Mucosa of rectum (tissue), 2 donors: ENCODE results near the gene TNNC2.

ENCODE experiments used
- H3K27ac ChIP-seq, 2 donors: one replicate each; pipeline ENCODE4 v1.7.0; 2013; ENCODE audit warnings: inconsistent platforms in 2 of 2, low read depth in 2 of 2, low read length in 2 of 2
- H3K27me3 ChIP-seq, 2 donors: one replicate each; pipeline ENCODE4 v1.7.0; 2013; ENCODE audit warnings: low read length in 2 of 2; ENCODE audit not compliant: control insufficient read depth in 2 of 2, insufficient read depth in 2 of 2
- H3K36me3 ChIP-seq, 2 donors: one replicate each; pipeline ENCODE4 v1.7.0; 2013; ENCODE audit warnings: low read length in 2 of 2; ENCODE audit not compliant: control insufficient read depth in 2 of 2, insufficient read depth in 2 of 2
- H3K4me1 ChIP-seq, 2 donors: one replicate each; pipeline ENCODE4 v1.7.0; 2013; ENCODE audit warnings: low read length in 2 of 2, mild to moderate bottlenecking in 1 of 2; ENCODE audit not compliant: control insufficient read depth in 2 of 2, insufficient read depth in 2 of 2
- H3K4me3 ChIP-seq, 2 donors: one replicate each; pipeline ENCODE4 v1.7.0; 2013; ENCODE audit warnings: low read length in 2 of 2
- H3K9ac ChIP-seq, 2 donors: one replicate each; pipeline ENCODE4 v1.7.0; 2013; ENCODE audit warnings: low read length in 2 of 2, low read depth in 1 of 2, mild to moderate bottlenecking in 1 of 2
- H3K9me3 ChIP-seq, 2 donors: one replicate each; pipeline ENCODE4 v1.7.0; 2013; ENCODE audit warnings: low read length in 2 of 2; ENCODE audit not compliant: control insufficient read depth in 2 of 2
- donor health status: healthy.
- donor health status: Normal muscosa, but diverticular disease.

Gene TNNC2

DNA sequence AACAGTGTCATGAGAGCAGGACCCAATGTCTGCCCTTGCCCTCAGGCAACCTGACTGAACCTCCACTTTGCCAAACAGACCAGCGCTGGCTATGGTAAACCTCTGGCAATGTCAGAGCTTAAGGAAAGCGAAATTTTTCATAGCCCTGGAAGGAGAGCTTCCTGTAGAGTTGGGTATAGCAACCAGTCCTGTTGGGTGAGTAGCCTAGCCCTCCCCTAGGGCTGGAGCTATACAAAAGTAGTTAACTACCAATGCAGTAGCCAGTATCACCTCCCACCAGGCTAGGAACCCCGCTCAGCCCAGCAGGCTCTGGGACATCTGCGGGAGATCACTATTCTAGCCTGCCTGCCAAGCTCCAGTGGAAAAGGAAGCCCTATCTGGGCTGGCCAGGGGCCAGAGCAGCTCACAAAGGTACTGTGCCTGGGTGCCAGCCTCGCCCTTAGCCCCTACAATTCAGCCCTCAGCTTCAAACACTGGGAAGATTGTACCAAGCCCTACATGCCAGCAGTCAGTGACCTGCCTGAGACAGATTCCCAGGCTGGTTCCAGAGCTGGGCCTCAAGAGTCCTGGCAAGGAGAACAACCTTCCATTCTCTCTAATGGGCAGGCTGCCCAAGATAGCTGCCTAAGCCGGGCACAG, 43.3 kb downstream of the TNNC2 start:
- H3K9ac ChIP-seq = no peak overlapping the region
- H3K27me3 ChIP-seq = no peaks in the 10 kb centered on the region
- no peaks in the 10 kb centered on the region for H3K36me3 ChIP-seq
- H3K9me3 ChIP-seq = no peaks in the 10 kb centered on the region
- H3K27ac ChIP-seq = peak overlapping the region; percentile 43 to 69
- H3K4me1 ChIP-seq = peaks cover 16 to 42% of the 10 kb centered on the region in 2 donors
- no peak overlapping the region for H3K4me3 ChIP-seq

DNA sequence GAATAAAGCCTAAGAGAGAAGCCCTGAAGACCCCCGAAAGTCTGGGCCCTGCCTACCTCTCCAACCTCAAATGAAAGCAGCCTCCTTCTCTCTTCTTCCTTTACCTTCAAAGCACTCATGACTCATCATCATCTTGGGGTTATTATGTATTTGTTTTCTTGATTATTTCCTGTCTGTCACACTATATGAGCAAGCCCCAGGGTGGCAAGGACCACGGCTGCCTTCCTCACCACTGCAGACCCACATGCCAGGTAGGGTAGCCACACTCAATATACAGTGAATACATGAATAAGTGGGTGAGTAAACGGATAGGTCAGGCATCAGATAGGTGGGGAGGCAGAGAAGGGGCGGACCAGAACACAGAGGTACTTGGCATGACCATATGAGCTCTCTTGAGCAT, 44.2 kb downstream of the TNNC2 start:
- H3K9ac ChIP-seq = no peak overlapping the region
- no peaks in the 10 kb centered on the region for H3K9me3 ChIP-seq
- H3K27ac ChIP-seq = no peak overlapping the region
- H3K36me3 ChIP-seq = no peaks in the 10 kb centered on the region
- H3K4me3 ChIP-seq = no peak overlapping the region
- no peaks in the 10 kb centered on the region for H3K27me3 ChIP-seq
- peaks cover 20 to 49% of the 10 kb centered on the region in 2 donors for H3K4me1 ChIP-seq

DNA sequence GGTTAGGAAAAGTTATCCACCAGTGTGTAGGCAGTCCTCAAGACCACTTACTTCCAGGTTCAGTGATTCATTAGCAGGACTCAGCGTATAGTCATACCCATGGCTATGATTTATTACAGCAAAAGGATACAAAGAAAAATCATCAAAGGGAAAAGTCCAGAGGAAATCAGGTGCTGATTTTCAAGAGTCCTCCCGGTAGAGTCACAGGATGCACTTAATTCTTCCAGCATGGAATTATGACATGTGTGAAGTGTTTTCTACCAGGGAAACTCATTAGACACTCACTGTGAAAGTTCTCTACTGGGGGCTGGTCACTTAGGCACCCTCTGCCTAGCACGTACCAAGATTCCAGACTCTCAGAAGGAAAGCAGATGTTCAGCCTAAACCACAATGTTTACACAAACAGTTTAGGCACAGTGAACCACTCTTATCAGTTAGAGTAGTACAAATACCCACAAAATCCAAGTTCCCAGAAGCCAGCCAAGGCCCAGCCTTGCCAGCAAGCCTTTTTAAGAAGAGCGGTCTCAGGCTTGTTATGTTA, 45.7 kb downstream of the TNNC2 start:
- peaks cover 21 to 51% of the 10 kb centered on the region in 2 donors for H3K4me1 ChIP-seq

DNA sequence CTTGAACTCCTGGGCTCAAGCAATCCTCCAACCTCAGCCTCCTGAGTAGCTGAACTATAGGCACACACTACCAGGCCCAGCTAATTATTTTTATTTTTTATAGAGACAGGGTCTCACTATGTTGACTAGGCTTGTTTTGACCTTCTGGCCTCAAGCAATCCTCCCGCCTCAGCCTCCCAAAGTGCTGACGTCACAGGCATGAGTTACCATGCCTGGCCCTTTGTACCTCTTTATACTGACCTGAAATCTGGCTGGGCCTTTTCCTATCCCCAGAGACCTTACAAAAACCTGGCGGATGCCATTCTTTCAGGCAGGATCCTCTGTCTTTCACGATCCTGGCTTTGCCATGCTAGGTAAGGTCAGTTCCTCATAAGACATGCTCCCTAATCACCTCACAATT, 47.0 kb downstream of the TNNC2 start:
- H3K27ac ChIP-seq = peak overlapping the region; percentile 92 to 98
- H3K36me3 ChIP-seq = no peaks in the 10 kb centered on the region
- H3K4me1 ChIP-seq = peaks cover 25 to 60% of the 10 kb centered on the region in 2 donors
- H3K9ac ChIP-seq = peak overlapping the region in 1 of 2 donors; percentile 55
- no peaks in the 10 kb centered on the region for H3K9me3 ChIP-seq
- H3K27me3 ChIP-seq = no peaks in the 10 kb centered on the region
- H3K4me3 ChIP-seq = no peak overlapping the region

More for the DNA sequence above, 45.7 kb downstream of the TNNC2 start:
- Histone ChIP-seq H3K9ac (peak overlapping the region in 1 of 2 donors; percentile 35), H3K27ac (peak overlapping the region; percentile 7 to 69), H3K4me3 (no peak overlapping the region), H3K9me3 (no peaks in the 10 kb centered on the region), H3K27me3 (no peaks in the 10 kb centered on the region), H3K36me3 (no peaks in the 10 kb centered on the region)

DNA sequence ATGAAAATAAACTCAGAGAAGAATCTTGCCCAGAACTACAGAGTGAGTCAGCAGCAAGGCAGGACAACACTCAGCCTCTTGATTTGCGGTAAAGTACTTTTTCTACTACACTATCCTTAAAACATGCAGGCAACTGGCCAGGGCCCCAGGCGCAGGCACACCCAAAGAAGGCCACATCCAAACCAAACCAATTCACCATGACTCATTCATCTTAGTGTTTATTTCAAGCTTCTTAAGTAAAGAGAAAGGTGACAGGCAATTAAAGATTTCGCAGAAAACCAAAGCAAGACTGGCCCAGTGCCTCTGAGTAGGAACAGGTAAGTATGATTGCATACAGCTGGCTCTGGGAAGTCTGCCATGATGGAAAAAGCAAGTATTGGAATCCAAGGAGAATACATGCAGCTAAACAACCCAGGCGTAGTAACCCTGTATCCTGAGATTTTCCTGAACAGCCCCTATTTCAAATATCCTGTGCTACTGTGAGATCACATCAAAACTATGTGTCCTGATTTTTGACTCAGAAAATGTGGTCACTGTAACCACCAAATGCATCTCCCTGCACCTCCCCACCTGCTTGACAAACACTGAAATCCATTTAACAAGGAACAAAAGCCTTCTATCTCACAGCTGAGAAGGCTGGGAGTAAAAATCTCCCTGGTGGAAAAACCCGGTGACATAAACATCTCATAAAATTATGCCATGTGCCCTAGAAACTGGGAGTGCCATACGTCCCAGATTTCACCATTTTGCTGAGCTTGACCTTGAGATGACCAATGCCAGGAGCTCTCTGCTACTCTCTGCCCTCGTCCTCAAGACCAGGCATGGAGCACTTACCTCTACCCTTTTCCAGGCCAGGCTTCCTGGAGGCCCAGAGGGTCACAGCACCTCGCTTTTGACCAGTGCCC, 47.8 kb downstream of the TNNC2 start:
- H3K27ac ChIP-seq = peak overlapping the region; percentile 92 to 98
- H3K4me3 ChIP-seq = no peak overlapping the region
- H3K36me3 ChIP-seq = no peaks in the 10 kb centered on the region
- no peaks in the 10 kb centered on the region for H3K9me3 ChIP-seq
- H3K9ac ChIP-seq = peak overlapping the region; percentile 26 to 60
- H3K4me1 ChIP-seq = peaks cover 25 to 67% of the 10 kb centered on the region in 2 donors
- no peaks in the 10 kb centered on the region for H3K27me3 ChIP-seq

DNA sequence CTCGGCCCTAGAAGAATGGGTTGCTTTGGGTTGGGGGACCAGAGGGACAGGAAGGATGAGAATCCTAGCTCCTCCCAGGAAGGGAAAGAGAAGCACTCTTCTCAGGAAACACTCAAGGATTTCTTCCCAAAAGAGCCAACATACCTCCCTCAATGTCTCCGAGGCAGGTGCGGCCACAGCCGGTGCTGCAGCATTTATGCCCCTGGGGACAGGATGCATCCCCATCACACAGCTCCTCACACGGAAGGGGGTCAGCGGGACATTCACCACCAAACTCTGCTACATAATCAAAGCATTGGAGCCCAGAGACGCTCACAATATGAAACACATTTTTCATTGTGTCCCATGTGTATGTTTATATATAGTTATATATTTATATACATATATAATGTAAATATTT, 50.2 kb downstream of the TNNC2 start:
- no peaks in the 10 kb centered on the region for H3K27me3 ChIP-seq
- peaks cover 21 to 57% of the 10 kb centered on the region in 2 donors for H3K4me1 ChIP-seq
- H3K9ac ChIP-seq = no peak overlapping the region
- no peak overlapping the region for H3K27ac ChIP-seq
- H3K9me3 ChIP-seq = no peaks in the 10 kb centered on the region
- no peak overlapping the region for H3K4me3 ChIP-seq
- H3K36me3 ChIP-seq = no peaks in the 10 kb centered on the region

DNA sequence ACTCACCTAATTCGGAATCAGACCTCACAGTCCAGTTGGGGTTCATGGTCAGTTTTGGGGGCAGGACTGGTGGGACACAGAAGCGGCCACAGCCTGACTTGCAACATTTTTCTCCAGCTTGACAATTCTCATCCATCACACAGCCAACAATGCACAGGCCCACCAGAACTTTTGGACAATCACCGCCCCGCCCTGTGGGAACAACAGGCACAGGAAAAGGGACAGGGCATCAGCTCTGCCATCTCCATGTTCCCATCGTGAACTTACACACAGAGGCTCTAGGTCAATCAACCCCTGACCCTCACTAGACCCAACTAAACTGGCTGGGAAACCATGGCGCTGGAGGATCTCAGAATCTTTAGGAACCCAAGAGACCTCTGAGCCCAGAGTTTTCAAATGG, 51.7 kb downstream of the TNNC2 start:
- Histone ChIP-seq H3K9me3 (no peaks in the 10 kb centered on the region), H3K36me3 (no peaks in the 10 kb centered on the region), H3K27me3 (no peaks in the 10 kb centered on the region), H3K9ac (peak overlapping the region in 1 of 2 donors; percentile 25), H3K27ac (peak overlapping the region; percentile 74 to 79), H3K4me3 (no peak overlapping the region), H3K4me1 (peaks cover 28 to 55% of the 10 kb centered on the region in 2 donors)

DNA sequence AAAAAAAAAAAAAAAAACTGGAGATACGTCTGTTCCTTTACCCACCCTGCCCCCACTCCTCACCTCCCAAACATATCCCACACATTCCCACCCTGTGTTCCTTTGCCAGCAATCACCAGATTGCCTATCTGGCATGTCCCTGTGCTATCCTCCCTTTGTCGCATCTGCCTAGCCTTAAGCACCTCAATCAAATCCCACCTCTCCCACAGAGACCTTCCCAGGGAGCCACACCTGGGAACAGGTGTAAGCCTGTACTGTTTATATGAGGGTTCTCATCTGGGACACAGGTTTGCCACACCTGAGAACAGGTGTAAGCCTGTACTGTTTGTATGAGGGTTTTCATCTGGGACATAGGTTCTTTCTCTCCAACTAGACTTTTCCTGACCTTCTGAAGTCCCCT, 52.2 kb downstream of the TNNC2 start:
- H3K4me3 ChIP-seq = no peak overlapping the region
- no peaks in the 10 kb centered on the region for H3K36me3 ChIP-seq
- no peaks in the 10 kb centered on the region for H3K27me3 ChIP-seq
- H3K27ac ChIP-seq = peak overlapping the region; percentile 74 to 79
- no peaks in the 10 kb centered on the region for H3K9me3 ChIP-seq
- peaks cover 28 to 50% of the 10 kb centered on the region in 2 donors for H3K4me1 ChIP-seq
- H3K9ac ChIP-seq = peak overlapping the region in 1 of 2 donors; percentile 25
